ENCODE measurements around the gene CDK15. TPM values are rescaled to one million over a fixed set of nuclear protein-coding genes. Genes with fewer than 3 reads are reported as not detected.
"Not testable (repeated sequence)": the region's sequence is repeated elsewhere in the genome, so short reads cannot be mapped to it uniquely, and the experiment has no call there.

CDK15 gene
- total RNA-seq, 1 donor from 2014 or later, result not detected

GRCh38 chr2:201827621-201828020 is 21.3 kb downstream of the CDK15 start:
- intact Hi-C loops (cut with micrococcal nuclease), result no loop called here

- intact Hi-C loops (cut with micrococcal nuclease), result no loop called here
Measured at GRCh38 chr2:201828220-201828619, 21.9 kb downstream of the CDK15 start.

GRCh38 chr2:201830666-201831065 is 24.3 kb downstream of the CDK15 start:
- intact Hi-C loops (cut with micrococcal nuclease), result no loop called here

- intact Hi-C loops (cut with micrococcal nuclease), result no loop called here
Measured at GRCh38 chr2:201831469-201831868, 25.1 kb downstream of the CDK15 start.

- intact Hi-C loops (cut with micrococcal nuclease), result no loop called here
Measured at GRCh38 chr2:201833781-201834180, 27.4 kb downstream of the CDK15 start.

GRCh38 chr2:201835066-201835465 is 28.7 kb downstream of the CDK15 start:
- intact Hi-C loops (cut with micrococcal nuclease), result no loop called here

- intact Hi-C loops (cut with micrococcal nuclease), result no loop called here
Measured at GRCh38 chr2:201837391-201837790, 31.1 kb downstream of the CDK15 start.

- intact Hi-C loops (cut with micrococcal nuclease), result no loop called here
Measured at GRCh38 chr2:201837824-201838431, 31.6 kb downstream of the CDK15 start.

GRCh38 chr2:201839727-201840126 is 33.4 kb downstream of the CDK15 start:
- intact Hi-C loops (cut with micrococcal nuclease), result no loop called here

GRCh38 chr2:201840726-201841125 is 34.4 kb downstream of the CDK15 start:
- intact Hi-C loops (cut with micrococcal nuclease), result no loop called here

- intact Hi-C loops (cut with micrococcal nuclease), result no loop called here
Measured at GRCh38 chr2:201842131-201842860, 36.0 kb downstream of the CDK15 start.

GRCh38 chr2:201844922-201845321 is 38.6 kb downstream of the CDK15 start:
- intact Hi-C loops (cut with micrococcal nuclease), result not testable (repeated sequence)

- intact Hi-C loops (cut with micrococcal nuclease), result no loop called here
Measured at GRCh38 chr2:201847481-201847880, 41.1 kb downstream of the CDK15 start.

GRCh38 chr2:201852462-201852861 is 46.1 kb downstream of the CDK15 start:
- intact Hi-C loops (cut with micrococcal nuclease), result no loop called here

- intact Hi-C loops (cut with micrococcal nuclease), result no loop called here
Measured at GRCh38 chr2:201852878-201853415, 46.6 kb downstream of the CDK15 start.

GRCh38 chr2:201854221-201854801 is 48.0 kb downstream of the CDK15 start:
- intact Hi-C loops (cut with micrococcal nuclease), result no loop called here

GRCh38 chr2:201854841-201855240 is 48.5 kb downstream of the CDK15 start:
- intact Hi-C loops (cut with micrococcal nuclease), result no loop called here

GRCh38 chr2:201855356-201855755 is 49.0 kb downstream of the CDK15 start:
- intact Hi-C loops (cut with micrococcal nuclease), result no loop called here

GRCh38 chr2:201857326-201857725 is 51.0 kb downstream of the CDK15 start:
- intact Hi-C loops (cut with micrococcal nuclease), result no loop called here

GRCh38 chr2:201858281-201859184 is 52.2 kb downstream of the CDK15 start:
- intact Hi-C loops (cut with micrococcal nuclease), result no loop called here

GRCh38 chr2:201859949-201860348 is 53.6 kb downstream of the CDK15 start:
- intact Hi-C loops (cut with micrococcal nuclease), result loop anchor here (1.0 kb wide), 1 partner anchor 318 kb away; no protein-coding TSS in a partner anchor
